ENCODE measurements around the gene CER1. TPM values are rescaled to one million over a fixed set of nuclear protein-coding genes. Genes with fewer than 3 reads are reported as not detected.

CER1 gene
- total RNA-seq, 1 experiment from 2014 or later: not detected

DNA sequence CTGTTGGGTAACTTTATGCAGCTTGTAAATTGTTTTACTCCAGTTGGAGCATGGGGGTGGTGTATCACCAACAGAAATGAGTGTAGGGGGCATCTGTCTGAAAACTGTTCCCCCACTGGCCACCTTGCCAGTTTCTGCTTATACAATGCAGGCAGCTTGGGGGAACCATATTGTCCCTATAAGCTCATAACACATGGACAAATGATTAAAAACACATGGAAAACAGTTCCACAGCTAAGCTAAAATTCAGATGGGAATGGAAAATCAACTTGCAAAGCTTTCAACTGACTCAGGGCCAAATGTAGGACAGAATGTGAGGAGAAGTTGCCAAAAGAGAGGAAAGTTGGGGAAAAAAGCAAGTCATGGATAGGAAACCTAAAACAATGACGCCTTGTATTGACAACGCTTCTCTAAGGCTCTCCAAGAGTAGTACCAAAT, 7.9 kb upstream of the CER1 start (continued):
- TF ChIP-seq ZNF274 (IDR thresholded peaks at IDR 0.05; ENCODE audit: low read depth, low read length) (no peak), SRF (IDR thresholded peaks at IDR 0.05; ENCODE audit: low read depth) (no peak), SIN3A (IDR thresholded peaks at IDR 0.05; ENCODE audit: low read depth) (no peak), YY1 (IDR thresholded peaks at IDR 0.05; ENCODE audit: extremely low read depth, insufficient replicate concordance, low read depth, low read length) (no peak), TCF7L2 (IDR thresholded peaks at IDR 0.05; ENCODE audit: borderline replicate concordance, extremely low read depth, insufficient read depth, insufficient read length) (no peak)

DNA sequence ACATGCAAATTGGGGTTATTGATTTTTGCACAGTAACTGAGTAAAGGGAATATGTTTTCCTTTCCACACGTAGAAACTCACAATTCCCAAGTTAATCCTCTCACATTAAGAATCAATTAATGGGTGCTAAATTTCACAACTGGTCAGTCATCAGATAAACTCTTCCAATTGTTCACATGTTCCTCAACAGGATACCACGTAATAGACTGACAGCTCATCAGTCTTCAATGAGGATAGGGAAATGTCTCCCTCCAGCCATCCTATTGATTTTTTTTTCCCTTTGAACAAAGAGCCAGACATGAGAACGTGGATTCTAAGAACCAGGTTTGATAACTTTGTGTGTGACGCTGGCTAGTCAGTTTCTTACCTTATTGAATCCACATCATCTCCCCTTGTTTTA, 768 bp upstream of the CER1 start:
- no peaks in the 10 kb centered on the region for H3K79me2 ChIP-seq (ENCODE audit: insufficient read depth, low read length)
- ChIA-PET RAD21 (ENCODE audit: low non-redundant PET in 1 of 2, low total read pairs in 2 of 2, uncharacterized antibody in 2 of 2, unreplicated experiment in 2 of 2) (no interaction called here), POLR2A (no interaction called here), CTCF (no interaction called here)
- H3K4me3 ChIP-seq (replicated peaks in 1 of 2; ENCODE audit: low read depth in 1 of 2, low read length in 2 of 2): no peak overlapping the region
- ATAC-seq (no peak), DNase-seq (ENCODE audit: low read depth, low spot score) (no peak)
- H3K9ac ChIP-seq (ENCODE audit: low read length): no peak overlapping the region
- no peak overlapping the region for H3K27ac ChIP-seq (ENCODE audit: low read depth, low read length)
- H4K20me1 ChIP-seq (ENCODE audit: insufficient read depth): no peaks in the 10 kb centered on the region; the same call in 1 of the 2 replicates
- H3K36me3 ChIP-seq (ENCODE audit: control insufficient read depth in 1 of 2, insufficient read depth in 2 of 2, low read length in 2 of 2): no peaks in the 10 kb centered on the region
- H3K27me3 ChIP-seq (ENCODE audit: insufficient read depth, low read length): peaks cover 37% of the 10 kb centered on the region
- no TSS peak for BruUV-seq (replicated peaks)
- H3K4me2 ChIP-seq (ENCODE audit: low read length): no peak overlapping the region
- no peaks in the 10 kb centered on the region for H3K9me3 ChIP-seq (ENCODE audit: control insufficient read depth in 1 of 2, insufficient read depth in 1 of 2, low read depth in 1 of 2, low read length in 2 of 2)
- intact Hi-C loops (cut with micrococcal nuclease): no loop called here
- H3K4me1 ChIP-seq (ENCODE audit: control insufficient read depth in 1 of 2, insufficient read depth in 2 of 2, low read length in 2 of 2): no peaks in the 10 kb centered on the region
- no peaks in the 10 kb centered on the region for H3K9me2 ChIP-seq (ENCODE audit: insufficient read depth)
- H2AFZ ChIP-seq (ENCODE audit: low read depth, low read length, poor library complexity, severe bottlenecking): no peak overlapping the region
- TF ChIP-seq, protein P1, sequence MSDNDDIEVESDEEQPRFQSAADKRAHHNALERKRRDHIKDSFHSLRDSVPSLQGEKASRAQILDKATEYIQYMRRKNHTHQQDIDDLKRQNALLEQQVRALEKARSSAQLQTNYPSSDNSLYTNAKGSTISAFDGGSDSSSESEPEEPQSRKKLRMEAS (IDR thresholded peaks at IDR 0.05): no peak
- TF ChIP-seq, protein P2, sequence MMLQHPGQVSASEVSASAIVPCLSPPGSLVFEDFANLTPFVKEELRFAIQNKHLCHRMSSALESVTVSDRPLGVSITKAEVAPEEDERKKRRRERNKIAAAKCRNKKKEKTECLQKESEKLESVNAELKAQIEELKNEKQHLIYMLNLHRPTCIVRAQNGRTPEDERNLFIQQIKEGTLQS (IDR thresholded peaks at IDR 0.05): no peak
- TF ChIP-seq ELF1 (IDR thresholded peaks at IDR 0.05; ENCODE audit: borderline replicate concordance, low read depth): no peak
- TF ChIP-seq CEBPB (IDR thresholded peaks at IDR 0.05; ENCODE audit: low read depth): no peak
- TF ChIP-seq SIN3A (IDR thresholded peaks at IDR 0.05; ENCODE audit: low read depth): no peak
- TF ChIP-seq, protein P3, sequence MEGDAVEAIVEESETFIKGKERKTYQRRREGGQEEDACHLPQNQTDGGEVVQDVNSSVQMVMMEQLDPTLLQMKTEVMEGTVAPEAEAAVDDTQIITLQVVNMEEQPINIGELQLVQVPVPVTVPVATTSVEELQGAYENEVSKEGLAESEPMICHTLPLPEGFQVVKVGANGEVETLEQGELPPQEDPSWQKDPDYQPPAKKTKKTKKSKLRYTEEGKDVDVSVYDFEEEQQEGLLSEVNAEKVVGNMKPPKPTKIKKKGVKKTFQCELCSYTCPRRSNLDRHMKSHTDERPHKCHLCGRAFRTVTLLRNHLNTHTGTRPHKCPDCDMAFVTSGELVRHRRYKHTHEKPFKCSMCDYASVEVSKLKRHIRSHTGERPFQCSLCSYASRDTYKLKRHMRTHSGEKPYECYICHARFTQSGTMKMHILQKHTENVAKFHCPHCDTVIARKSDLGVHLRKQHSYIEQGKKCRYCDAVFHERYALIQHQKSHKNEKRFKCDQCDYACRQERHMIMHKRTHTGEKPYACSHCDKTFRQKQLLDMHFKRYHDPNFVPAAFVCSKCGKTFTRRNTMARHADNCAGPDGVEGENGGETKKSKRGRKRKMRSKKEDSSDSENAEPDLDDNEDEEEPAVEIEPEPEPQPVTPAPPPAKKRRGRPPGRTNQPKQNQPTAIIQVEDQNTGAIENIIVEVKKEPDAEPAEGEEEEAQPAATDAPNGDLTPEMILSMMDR (IDR thresholded peaks at IDR 0.05 in 2 of 3, conservative IDR thresholded peaks at IDR 0.05 in 1 of 3; ENCODE audit: borderline replicate concordance in 1 of 3, insufficient read depth in 1 of 3, low read depth in 2 of 3, low read length in 2 of 3): no peak
- no peak for TF ChIP-seq RAD21 (IDR thresholded peaks at IDR 0.05; ENCODE audit: low read depth)
- TF ChIP-seq, protein P4, sequence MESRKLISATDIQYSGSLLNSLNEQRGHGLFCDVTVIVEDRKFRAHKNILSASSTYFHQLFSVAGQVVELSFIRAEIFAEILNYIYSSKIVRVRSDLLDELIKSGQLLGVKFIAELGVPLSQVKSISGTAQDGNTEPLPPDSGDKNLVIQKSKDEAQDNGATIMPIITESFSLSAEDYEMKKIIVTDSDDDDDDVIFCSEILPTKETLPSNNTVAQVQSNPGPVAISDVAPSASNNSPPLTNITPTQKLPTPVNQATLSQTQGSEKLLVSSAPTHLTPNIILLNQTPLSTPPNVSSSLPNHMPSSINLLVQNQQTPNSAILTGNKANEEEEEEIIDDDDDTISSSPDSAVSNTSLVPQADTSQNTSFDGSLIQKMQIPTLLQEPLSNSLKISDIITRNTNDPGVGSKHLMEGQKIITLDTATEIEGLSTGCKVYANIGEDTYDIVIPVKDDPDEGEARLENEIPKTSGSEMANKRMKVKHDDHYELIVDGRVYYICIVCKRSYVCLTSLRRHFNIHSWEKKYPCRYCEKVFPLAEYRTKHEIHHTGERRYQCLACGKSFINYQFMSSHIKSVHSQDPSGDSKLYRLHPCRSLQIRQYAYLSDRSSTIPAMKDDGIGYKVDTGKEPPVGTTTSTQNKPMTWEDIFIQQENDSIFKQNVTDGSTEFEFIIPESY (IDR thresholded peaks at IDR 0.05; ENCODE audit: extremely low read depth, insufficient replicate concordance, low read length): no peak
- no peak for TF ChIP-seq ZNF274 (IDR thresholded peaks at IDR 0.05; ENCODE audit: low read depth, low read length)
- TF ChIP-seq YY1 (IDR thresholded peaks at IDR 0.05; ENCODE audit: extremely low read depth, insufficient replicate concordance, low read depth, low read length): no peak
- TF ChIP-seq SP1 (IDR thresholded peaks at IDR 0.05; ENCODE audit: low read depth): no peak
- no peak for TF ChIP-seq POLR2A (IDR thresholded peaks at IDR 0.05; ENCODE audit: borderline replicate concordance, extremely low read depth, insufficient read depth, insufficient read length)
- no peak for TF ChIP-seq EGR1 (IDR thresholded peaks at IDR 0.05; ENCODE audit: low read depth)
- no peak for TF ChIP-seq FOSL1 (IDR thresholded peaks at IDR 0.05; ENCODE audit: low read depth)
- TF ChIP-seq JUND (IDR thresholded peaks at IDR 0.05): no peak
- TF ChIP-seq, protein P5, sequence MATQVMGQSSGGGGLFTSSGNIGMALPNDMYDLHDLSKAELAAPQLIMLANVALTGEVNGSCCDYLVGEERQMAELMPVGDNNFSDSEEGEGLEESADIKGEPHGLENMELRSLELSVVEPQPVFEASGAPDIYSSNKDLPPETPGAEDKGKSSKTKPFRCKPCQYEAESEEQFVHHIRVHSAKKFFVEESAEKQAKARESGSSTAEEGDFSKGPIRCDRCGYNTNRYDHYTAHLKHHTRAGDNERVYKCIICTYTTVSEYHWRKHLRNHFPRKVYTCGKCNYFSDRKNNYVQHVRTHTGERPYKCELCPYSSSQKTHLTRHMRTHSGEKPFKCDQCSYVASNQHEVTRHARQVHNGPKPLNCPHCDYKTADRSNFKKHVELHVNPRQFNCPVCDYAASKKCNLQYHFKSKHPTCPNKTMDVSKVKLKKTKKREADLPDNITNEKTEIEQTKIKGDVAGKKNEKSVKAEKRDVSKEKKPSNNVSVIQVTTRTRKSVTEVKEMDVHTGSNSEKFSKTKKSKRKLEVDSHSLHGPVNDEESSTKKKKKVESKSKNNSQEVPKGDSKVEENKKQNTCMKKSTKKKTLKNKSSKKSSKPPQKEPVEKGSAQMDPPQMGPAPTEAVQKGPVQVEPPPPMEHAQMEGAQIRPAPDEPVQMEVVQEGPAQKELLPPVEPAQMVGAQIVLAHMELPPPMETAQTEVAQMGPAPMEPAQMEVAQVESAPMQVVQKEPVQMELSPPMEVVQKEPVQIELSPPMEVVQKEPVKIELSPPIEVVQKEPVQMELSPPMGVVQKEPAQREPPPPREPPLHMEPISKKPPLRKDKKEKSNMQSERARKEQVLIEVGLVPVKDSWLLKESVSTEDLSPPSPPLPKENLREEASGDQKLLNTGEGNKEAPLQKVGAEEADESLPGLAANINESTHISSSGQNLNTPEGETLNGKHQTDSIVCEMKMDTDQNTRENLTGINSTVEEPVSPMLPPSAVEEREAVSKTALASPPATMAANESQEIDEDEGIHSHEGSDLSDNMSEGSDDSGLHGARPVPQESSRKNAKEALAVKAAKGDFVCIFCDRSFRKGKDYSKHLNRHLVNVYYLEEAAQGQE (IDR thresholded peaks at IDR 0.05; ENCODE audit: low read depth): no peak
- TF ChIP-seq CBX3 (IDR thresholded peaks at IDR 0.05; ENCODE audit: low read depth): no peak

Measured in HCT116 (cell line).